ENCODE data around the gene DISC1.

The DISC1 gene

GRCh38 chr1:232029315-232029714, 402.7 kb downstream of the DISC1 start:
- no peak for DNase-seq

GRCh38 chr1:232031156-232031555, 404.6 kb downstream of the DISC1 start:
- DNase-seq = no peak

- no peak for DNase-seq
Observed at GRCh38 chr1:232033285-232033684, 406.7 kb downstream of the DISC1 start.

GRCh38 chr1:232034556-232034955, 408.0 kb downstream of the DISC1 start:
- DNase-seq = no peak

GRCh38 chr1:232036181-232036933, 409.8 kb downstream of the DISC1 start:
- no peak for DNase-seq

- no peak for DNase-seq
Observed at GRCh38 chr1:232037774-232038388, 411.3 kb downstream of the DISC1 start.

GRCh38 chr1:232038706-232039677, 412.4 kb downstream of the DISC1 start:
- no peak for DNase-seq

- DNase-seq = no peak
Observed at GRCh38 chr1:232040260-232040659, 413.7 kb downstream of the DISC1 start.

- no peak for DNase-seq
Observed at GRCh38 chr1:232044728-232045127, 418.1 kb downstream of the DISC1 start.

GRCh38 chr1:232045139-232045994, 418.8 kb downstream of the DISC1 start:
- no peak for DNase-seq

- no peak for DNase-seq
Observed at GRCh38 chr1:232046451-232047306, 420.1 kb downstream of the DISC1 start.

- DNase-seq = no peak
Observed at GRCh38 chr1:232047473-232047872, 420.9 kb downstream of the DISC1 start.

GRCh38 chr1:232048481-232048880, 421.9 kb downstream of the DISC1 start:
- no peak for DNase-seq

- DNase-seq = no peak
Observed at GRCh38 chr1:232049335-232049734, 422.7 kb downstream of the DISC1 start.

- no peak for DNase-seq
Observed at GRCh38 chr1:232057217-232057895, 430.8 kb downstream of the DISC1 start.

GRCh38 chr1:232057896-232058274, 431.3 kb downstream of the DISC1 start:
- DNase-seq = no peak

- no peak for DNase-seq
Observed at GRCh38 chr1:232059726-232060374, 433.3 kb downstream of the DISC1 start.

GRCh38 chr1:232062967-232063366, 436.4 kb downstream of the DISC1 start:
- DNase-seq = no peak

GRCh38 chr1:232066521-232066920, 439.9 kb downstream of the DISC1 start:
- DNase-seq = no peak

GRCh38 chr1:232074265-232074664, 447.7 kb downstream of the DISC1 start:
- no peak for DNase-seq

All from Kasumi-1 (cell line).